GM21390 (cell line): ENCODE results near the gene TWNK.

ENCODE experiments used
- ATAC-seq: cut with Tn5 transposase; IDR thresholded peaks from one replicate; pipeline ENCODE4 v1.9.1; 2021; ENCODE audit not compliant: unreplicated experiment

Gene TWNK

GRCh38 chr10:100986952-100987684 lies at the start of gene TWNK, which contains the start of gene MRPL43:
TWNK (plus strand) TSS chr10:100987543; CDS start chr10:100988211, 668 bp downstream.
MRPL43 (minus strand) TSS chr10:100987497; CDS start chr10:100987443, 54 bp downstream.
- ATAC-seq = peak; percentile 88

GRCh38 chr10:100939763-100940344 lies 47.5 kb upstream of the TWNK start:
- ATAC-seq = no peak

- ATAC-seq = no peak
Measured at GRCh38 chr10:100942229-100942628, 45.1 kb upstream of the TWNK start.

GRCh38 chr10:100943508-100943907 lies 43.8 kb upstream of the TWNK start:
- no peak for ATAC-seq

GRCh38 chr10:100945754-100946153 lies 41.6 kb upstream of the TWNK start:
- no peak for ATAC-seq

GRCh38 chr10:100948916-100949315 lies 38.4 kb upstream of the TWNK start:
- no peak for ATAC-seq

GRCh38 chr10:100960251-100960650 lies 27.1 kb upstream of the TWNK start:
- ATAC-seq = no peak

GRCh38 chr10:100962351-100963080 lies 24.8 kb upstream of the TWNK start:
- ATAC-seq = no peak

GRCh38 chr10:100963826-100964225 lies 23.5 kb upstream of the TWNK start:
- no peak for ATAC-seq

- no peak for ATAC-seq
Measured at GRCh38 chr10:100965820-100966219, 21.5 kb upstream of the TWNK start.

- ATAC-seq = no peak
Measured at GRCh38 chr10:100966887-100967286, 20.5 kb upstream of the TWNK start.

- no peak for ATAC-seq
Measured at GRCh38 chr10:100967332-100967731, 20.0 kb upstream of the TWNK start.

- no peak for ATAC-seq
Measured at GRCh38 chr10:100968062-100968736, 19.1 kb upstream of the TWNK start.

GRCh38 chr10:100968863-100969186 lies 18.5 kb upstream of the TWNK start:
- ATAC-seq = no peak

GRCh38 chr10:100969187-100970075 lies 17.9 kb upstream of the TWNK start, which contains the start of gene SEMA4G:
SEMA4G (plus strand) TSS chr10:100969504; CDS start chr10:100972913, 3,409 bp downstream.
- no peak for ATAC-seq

GRCh38 chr10:100970076-100970913 lies 17.0 kb upstream of the TWNK start:
- ATAC-seq = no peak

- no peak for ATAC-seq
Measured at GRCh38 chr10:100970914-100971811, 16.2 kb upstream of the TWNK start.

- ATAC-seq = no peak
Measured at GRCh38 chr10:100972115-100972903, 15.0 kb upstream of the TWNK start.
